ENCODE measurements around the gene PIWIL4. TPM values are rescaled to one million over a fixed set of nuclear protein-coding genes. Genes with fewer than 3 reads are reported as not detected.
A peak's percentile ranks its signal among the peaks of the same experiment; 100 is the strongest.

Gene PIWIL4
- total and polyA plus RNA-seq, 2 of the 8 experiments (the other 6 are each of a cell fraction or from before 2014, with no cell fraction given): 0.51 to 0.52 TPM

- H2AK5ac ChIP-seq (ENCODE audit: low read depth, low read length): no peak overlapping the region
- H3K23me2 ChIP-seq (ENCODE audit: low read depth, low read length): no peaks in the 10 kb centered on the region
- WGBS, 2 experiments (ENCODE audit: extremely low coverage in 1 of 2, insufficient coverage in 1 of 2, insufficient read length in 1 of 2, insufficient replicate concordance in 2 of 2, low coverage in 1 of 2, low lambda C conversion rate in 2 of 2, missing lambda C conversion rate in 1 of 2): 87% methylated on average over 7 of the region's 7 CpGs; no CpG with 5 or more reads in 1 of the 2 experiments
- no peak overlapping the region for H4K8ac ChIP-seq (ENCODE audit: extremely low read depth, insufficient read depth, low read length)
- H3K27ac ChIP-seq (ENCODE audit: low read depth, low read length): no peak overlapping the region
- 0 out of 4 replicates have a peak, but pooled peaks cover 3 to 5% of the 10 kb centered on the region in 2 experiments for H3K9me3 ChIP-seq (ENCODE audit: insufficient read depth in 2 of 2, low read depth in 1 of 2, low read length in 1 of 2)
- peak in 1 of 2 experiments; percentile 31 for DNase-seq (ENCODE audit: low read depth in 1 of 2, low spot score in 2 of 2)
- H3K9ac ChIP-seq (replicated peaks in 1 of 4; ENCODE audit: extremely low read depth in 1 of 4, low read depth in 3 of 4, low read length in 3 of 4): no peak overlapping the region
- no peaks in the 10 kb centered on the region for H4K20me1 ChIP-seq (replicated peaks in 1 of 2; ENCODE audit: control insufficient read depth in 1 of 2, insufficient read depth in 2 of 2, low read length in 2 of 2)
- H2BK5ac ChIP-seq (ENCODE audit: low read depth, low read length): no peak overlapping the region
- 0 out of 4 replicates have a peak, but pooled peaks cover 0 to 3% of the 10 kb centered on the region in 2 experiments for H3K79me2 ChIP-seq (ENCODE audit: control insufficient read depth in 1 of 2, insufficient read depth in 2 of 2, low read length in 2 of 2)
- H2BK20ac ChIP-seq (ENCODE audit: low read length): no peak overlapping the region
- H3K79me1 ChIP-seq (ENCODE audit: low read depth, low read length): no peaks in the 10 kb centered on the region
- H3K18ac ChIP-seq (ENCODE audit: extremely low read depth, low read length): no peak overlapping the region
- H3K4me3 ChIP-seq (ENCODE audit: extremely low read depth in 1 of 4, insufficient read depth in 2 of 4, low read depth in 3 of 4, low read length in 4 of 4): no peak overlapping the region
- H2AFZ ChIP-seq (ENCODE audit: low read length): no peak overlapping the region
- no peak overlapping the region for H2BK120ac ChIP-seq (replicated peaks; ENCODE audit: low read depth, low read length)
- H4K5ac ChIP-seq (ENCODE audit: insufficient read length, low read depth, low read length): no peak overlapping the region
- peaks cover 0 to 12% (median 2%) of the 10 kb centered on the region in 4 experiments; a peak in 1 of 8 replicates for H3K36me3 ChIP-seq (ENCODE audit: control insufficient read depth in 2 of 4, insufficient read depth in 4 of 4, low read length in 3 of 4)
- peaks cover 0 to 10% (median 1%) of the 10 kb centered on the region in 4 experiments; a peak in 2 of 7 replicates for H3K4me1 ChIP-seq (replicated peaks in 1 of 4; ENCODE audit: control insufficient read depth in 3 of 4, insufficient read depth in 4 of 4, low read length in 3 of 4)
- TF ChIP-seq TCF12 (IDR thresholded peaks at IDR 0.05; ENCODE audit: low read depth, low read length): no peak
- no peak for TF ChIP-seq BCL11A (IDR thresholded peaks at IDR 0.05; ENCODE audit: low read depth in 2 of 2, low read length in 2 of 2)
- TF ChIP-seq NANOG (IDR thresholded peaks at IDR 0.05; ENCODE audit: insufficient read depth, low read depth, low read length, poor library complexity, severe bottlenecking): no peak
- no peak overlapping the region for H3K4me2 ChIP-seq (ENCODE audit: insufficient read depth in 1 of 2, low read depth in 2 of 2, low read length in 2 of 2)
- no peak overlapping the region for H4K91ac ChIP-seq (replicated peaks; ENCODE audit: insufficient read length, low read length)
- H3K4ac ChIP-seq (replicated peaks; ENCODE audit: insufficient read length, low read depth, low read length): no peak overlapping the region
- H3K27me3 ChIP-seq (replicated peaks in 1 of 4; ENCODE audit: control insufficient read depth in 3 of 4, extremely low read depth in 1 of 4, insufficient read depth in 3 of 4, low read length in 3 of 4): no peaks in the 10 kb centered on the region
- no peak overlapping the region for H2BK15ac ChIP-seq (ENCODE audit: low read length)
- ChIA-PET CTCF (ENCODE audit: partially characterized antibody) (interaction anchor here (0.6 to 2.4 kb wide), 8 partner anchors 11 to 1559 kb away, joined by 3 to 8 read pairs (median 4); no protein-coding TSS in a partner anchor), POLR2A (ENCODE audit: partially characterized antibody) (interaction anchor here (0.7 to 17.2 kb wide), 5 partner anchors 11 to 75 kb away, joined by 3 to 167 read pairs (median 6); no protein-coding TSS in a partner anchor)
- no peak overlapping the region for H3K56ac ChIP-seq (replicated peaks; ENCODE audit: insufficient read length, low read depth, low read length)
- H3K14ac ChIP-seq (ENCODE audit: insufficient read length): no peak overlapping the region
- no peak for FAIRE-seq
- no peak overlapping the region for H2BK12ac ChIP-seq (ENCODE audit: low read depth, low read length)
- H3K23ac ChIP-seq (ENCODE audit: insufficient read length): no peak overlapping the region
These were observed 99.9 kb downstream of the PIWIL4 start for GRCh38 chr11:94666792-94667721.
